AG09309 (cell line): ENCODE results near the gene NPFF.
"Not testable (repeated sequence)": the region's sequence is repeated elsewhere in the genome, so short reads cannot be mapped to it uniquely, and the experiment has no call there.

Experiments used
- DNase-seq: peaks from one replicate; pipeline ENCODE4 v3.0.0-alpha.2; 2010; ENCODE audit warnings: low read depth
- H3K4me3 ChIP-seq: 2 replicates; pipeline ENCODE4 v1.5.1; 2011; ENCODE audit warnings: mild to moderate bottlenecking, low read depth, low read length, moderate library complexity; ENCODE audit not compliant: control insufficient read depth
- TF ChIP-seq, protein P1 (sequence below): IDR thresholded peaks from 2 replicates; pipeline ENCODE4 v1.5.1; 2011; ENCODE audit warnings: mild to moderate bottlenecking, low read depth, low read length, inconsistent platforms; ENCODE audit not compliant: insufficient read depth, control insufficient read depth; ENCODE audit errors: missing control alignments

NPFF gene, protein sequence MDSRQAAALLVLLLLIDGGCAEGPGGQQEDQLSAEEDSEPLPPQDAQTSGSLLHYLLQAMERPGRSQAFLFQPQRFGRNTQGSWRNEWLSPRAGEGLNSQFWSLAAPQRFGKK

DNA sequence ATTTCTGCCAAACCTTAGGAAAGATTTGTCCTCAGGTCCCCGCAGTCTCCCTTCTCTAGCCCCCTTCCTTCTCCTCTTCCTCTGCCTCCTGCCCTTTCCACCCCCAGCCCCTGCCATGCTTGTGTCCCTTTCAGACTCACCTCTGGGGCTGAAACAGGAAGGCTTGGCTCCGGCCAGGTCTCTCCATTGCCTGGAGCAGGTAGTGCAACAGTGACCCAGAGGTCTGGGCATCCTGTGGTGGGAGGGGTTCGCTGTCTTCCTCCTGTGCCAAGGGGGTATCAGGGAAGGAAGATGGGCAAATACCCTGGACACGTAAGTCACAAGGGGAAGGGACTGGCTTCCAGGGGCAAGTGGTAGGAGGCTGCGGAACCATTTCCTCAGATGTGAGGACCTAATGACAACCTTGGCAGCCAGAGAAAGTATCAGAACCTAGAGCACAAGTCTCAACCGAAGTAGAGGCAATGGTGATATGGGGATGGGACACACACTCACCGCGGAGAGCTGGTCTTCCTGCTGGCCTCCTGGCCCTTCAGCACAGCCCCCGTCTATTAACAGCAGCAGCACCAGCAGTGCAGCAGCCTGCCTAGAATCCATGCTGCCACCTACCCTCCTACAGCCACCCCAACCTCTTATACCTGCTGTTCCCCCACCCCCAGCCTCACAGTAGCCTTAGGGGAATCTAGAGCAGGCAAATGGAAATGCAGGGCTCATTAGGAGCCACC, at the start of gene NPFF:
TSS of gene NPFF (minus strand) at position 604 of the 722 bp plus-strand sequence. CDS start at position 594, 10 bp downstream.
- TF ChIP-seq, protein P1, sequence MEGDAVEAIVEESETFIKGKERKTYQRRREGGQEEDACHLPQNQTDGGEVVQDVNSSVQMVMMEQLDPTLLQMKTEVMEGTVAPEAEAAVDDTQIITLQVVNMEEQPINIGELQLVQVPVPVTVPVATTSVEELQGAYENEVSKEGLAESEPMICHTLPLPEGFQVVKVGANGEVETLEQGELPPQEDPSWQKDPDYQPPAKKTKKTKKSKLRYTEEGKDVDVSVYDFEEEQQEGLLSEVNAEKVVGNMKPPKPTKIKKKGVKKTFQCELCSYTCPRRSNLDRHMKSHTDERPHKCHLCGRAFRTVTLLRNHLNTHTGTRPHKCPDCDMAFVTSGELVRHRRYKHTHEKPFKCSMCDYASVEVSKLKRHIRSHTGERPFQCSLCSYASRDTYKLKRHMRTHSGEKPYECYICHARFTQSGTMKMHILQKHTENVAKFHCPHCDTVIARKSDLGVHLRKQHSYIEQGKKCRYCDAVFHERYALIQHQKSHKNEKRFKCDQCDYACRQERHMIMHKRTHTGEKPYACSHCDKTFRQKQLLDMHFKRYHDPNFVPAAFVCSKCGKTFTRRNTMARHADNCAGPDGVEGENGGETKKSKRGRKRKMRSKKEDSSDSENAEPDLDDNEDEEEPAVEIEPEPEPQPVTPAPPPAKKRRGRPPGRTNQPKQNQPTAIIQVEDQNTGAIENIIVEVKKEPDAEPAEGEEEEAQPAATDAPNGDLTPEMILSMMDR: no peak
- H3K4me3 ChIP-seq: no peak within 1 kb of the TSS
- DNase-seq: no peak

DNA sequence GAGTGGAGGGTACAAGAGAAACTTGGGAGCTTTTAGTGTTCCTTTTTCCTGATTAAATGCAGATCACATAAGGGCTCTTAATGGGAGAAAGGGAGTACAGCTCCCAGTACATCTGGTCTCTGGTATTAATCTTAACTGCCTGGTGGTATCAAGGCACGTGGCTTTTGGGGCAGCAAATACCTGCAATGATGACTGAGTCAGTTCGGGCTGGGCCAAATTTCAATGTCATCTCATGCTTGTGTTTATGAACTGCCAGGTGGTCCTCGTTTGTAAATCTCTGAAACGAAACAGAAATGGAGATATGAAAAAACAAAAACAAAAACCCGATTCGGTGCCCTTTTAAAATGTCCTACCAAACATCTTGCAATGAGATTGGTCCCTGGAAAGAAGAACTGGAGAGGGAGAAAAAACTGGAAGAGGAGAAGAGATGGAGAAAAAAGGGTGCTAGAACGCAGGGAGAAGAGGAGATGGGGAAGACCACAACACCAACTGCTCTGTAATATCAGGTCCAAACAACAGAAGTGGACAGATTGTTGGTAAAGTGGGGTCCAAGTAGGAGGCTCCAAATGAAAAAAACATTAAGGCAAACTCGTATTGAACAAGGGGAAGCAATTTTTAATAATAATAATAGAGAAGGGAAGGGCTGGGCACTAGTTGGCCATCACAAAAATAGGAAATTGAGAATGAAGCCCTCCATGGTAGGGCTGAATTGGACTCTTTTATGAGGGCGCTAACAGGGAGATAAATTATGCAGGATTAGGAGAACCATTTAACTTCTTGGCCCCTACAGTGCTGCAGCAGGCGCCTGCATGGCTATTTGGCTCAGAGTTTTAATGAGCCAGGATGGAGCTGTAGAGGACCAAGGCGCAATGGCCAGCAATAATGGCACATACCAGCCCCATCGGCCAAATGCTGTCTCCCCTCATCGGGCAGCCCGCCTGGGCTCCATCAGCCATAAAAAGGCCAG, 45.4 kb upstream of the NPFF start:
- DNase-seq: no peak
- TF ChIP-seq, protein P1: no peak
- H3K4me3 ChIP-seq: no peak overlapping the region

DNA sequence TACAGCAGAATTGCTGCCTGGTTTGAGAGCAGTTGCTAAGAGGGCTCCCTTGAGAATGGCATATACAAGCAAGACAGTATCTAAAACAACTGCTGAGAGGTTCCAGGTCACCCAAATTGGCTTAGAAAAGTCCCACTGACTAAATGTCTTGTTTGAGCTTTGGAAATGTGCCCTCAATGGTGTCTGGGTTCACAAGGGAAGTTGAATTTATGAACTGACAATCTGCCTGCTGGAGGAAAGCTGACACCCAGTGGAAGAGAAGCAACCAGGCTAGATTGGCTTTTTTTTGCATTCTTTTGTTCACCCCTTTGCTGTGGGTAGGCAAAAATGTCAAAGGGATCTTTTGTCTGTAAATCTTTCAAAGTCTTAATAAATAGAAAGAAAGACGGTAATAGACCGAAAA, 44.6 kb upstream of the NPFF start:
- TF ChIP-seq, protein P1: no peak
- no peak for DNase-seq
- no peak overlapping the region for H3K4me3 ChIP-seq

DNA sequence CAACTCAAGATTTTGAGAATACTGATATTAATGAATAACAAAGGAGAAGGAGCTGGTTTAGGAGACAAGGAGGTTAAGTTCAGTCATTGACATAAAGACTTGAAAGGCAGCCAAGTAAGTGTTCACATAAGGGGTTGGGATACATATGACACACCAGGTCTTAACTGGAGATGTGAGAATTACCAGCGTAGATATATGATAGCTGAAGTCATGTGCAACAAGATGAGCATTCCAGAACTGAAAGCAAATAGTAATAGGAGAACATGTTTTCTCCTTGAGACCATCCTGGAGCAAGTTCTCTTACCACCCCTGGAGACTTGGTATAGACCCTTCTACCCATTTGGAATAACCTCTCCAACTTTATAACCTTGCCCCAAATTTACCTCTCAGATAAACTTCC, 43.3 kb upstream of the NPFF start:
- DNase-seq: no peak
- TF ChIP-seq, protein P1: no peak
- no peak overlapping the region for H3K4me3 ChIP-seq

DNA sequence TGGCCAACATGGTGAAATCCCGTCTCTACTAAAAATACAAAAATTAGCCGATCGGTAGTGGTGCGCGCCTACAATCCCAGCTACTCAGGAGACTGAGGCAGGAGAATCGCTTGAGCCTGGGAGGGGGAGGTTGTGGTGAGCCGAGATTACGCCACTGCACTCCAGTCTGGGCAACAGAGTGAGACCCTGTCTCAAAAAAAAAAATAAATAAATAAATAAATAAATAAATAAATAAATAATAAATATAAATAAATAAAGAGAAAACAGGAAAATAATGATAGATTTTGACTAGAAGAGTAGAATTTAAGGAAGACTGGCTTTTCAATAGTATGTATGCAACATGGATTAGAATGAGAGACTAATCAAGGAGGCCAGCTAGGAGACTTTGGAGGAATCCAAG, 42.8 kb upstream of the NPFF start:
- not testable (repeated sequence) for DNase-seq, H3K4me3 ChIP-seq

- DNase-seq, H3K4me3 ChIP-seq: not testable (repeated sequence)
Measured at GRCh38 chr12:53548354-53548753, 41.1 kb upstream of the NPFF start.

DNA sequence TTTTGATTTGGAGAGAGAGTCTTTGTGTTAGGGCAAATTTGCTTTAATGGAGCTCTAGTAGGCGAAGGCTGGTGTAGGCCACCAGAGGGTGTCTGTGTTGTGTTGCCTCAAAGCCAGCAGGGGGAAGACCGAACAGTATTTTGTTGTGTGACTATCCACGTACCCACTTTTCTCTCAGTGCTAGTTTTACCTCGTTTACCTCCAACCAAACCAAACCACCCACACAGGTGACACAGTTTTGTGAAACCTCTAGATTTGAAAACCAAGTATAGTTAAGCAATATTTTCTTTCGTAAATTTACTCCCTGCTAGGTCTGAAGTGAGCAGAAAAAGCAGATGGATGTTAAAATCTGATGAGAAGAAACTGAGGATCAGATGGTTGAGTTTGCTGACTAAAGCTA, 36.3 kb upstream of the NPFF start:
- H3K4me3 ChIP-seq: no peak overlapping the region
- DNase-seq: peak; percentile 46
- TF ChIP-seq, protein P1: peak; percentile 92
